ENCODE data around the gene SLC44A5.

- no peak for TF ChIP-seq CTCF (conservative IDR thresholded peaks at IDR 0.05 in 1 of 2, IDR thresholded peaks at IDR 0.05 in 1 of 2; ENCODE audit: extremely low read depth in 1 of 2, insufficient read depth in 1 of 2, low read depth in 1 of 2, low read length in 2 of 2)
- no peak for TF ChIP-seq EZH2 (IDR thresholded peaks at IDR 0.05; ENCODE audit: borderline replicate concordance, low read length)
Measured at GRCh38 chr1:75257424-75257823, 353.5 kb downstream of the SLC44A5 start.

Measured in mammary epithelial cell (primary cell).